Activated CD8-positive, alpha-beta memory T cell treated with anti-CD3 and anti-CD28 coated beads, Interleukin-2, amount 50 U/mL, for 24 hours (primary cell): ENCODE data around the gene ADSS1.

Experiments used
- DNase-seq: peaks from one replicate; pipeline ENCODE4 v3.0.0-alpha.2; 2020; ENCODE audit errors: extremely low read depth

Gene ADSS1

DNA sequence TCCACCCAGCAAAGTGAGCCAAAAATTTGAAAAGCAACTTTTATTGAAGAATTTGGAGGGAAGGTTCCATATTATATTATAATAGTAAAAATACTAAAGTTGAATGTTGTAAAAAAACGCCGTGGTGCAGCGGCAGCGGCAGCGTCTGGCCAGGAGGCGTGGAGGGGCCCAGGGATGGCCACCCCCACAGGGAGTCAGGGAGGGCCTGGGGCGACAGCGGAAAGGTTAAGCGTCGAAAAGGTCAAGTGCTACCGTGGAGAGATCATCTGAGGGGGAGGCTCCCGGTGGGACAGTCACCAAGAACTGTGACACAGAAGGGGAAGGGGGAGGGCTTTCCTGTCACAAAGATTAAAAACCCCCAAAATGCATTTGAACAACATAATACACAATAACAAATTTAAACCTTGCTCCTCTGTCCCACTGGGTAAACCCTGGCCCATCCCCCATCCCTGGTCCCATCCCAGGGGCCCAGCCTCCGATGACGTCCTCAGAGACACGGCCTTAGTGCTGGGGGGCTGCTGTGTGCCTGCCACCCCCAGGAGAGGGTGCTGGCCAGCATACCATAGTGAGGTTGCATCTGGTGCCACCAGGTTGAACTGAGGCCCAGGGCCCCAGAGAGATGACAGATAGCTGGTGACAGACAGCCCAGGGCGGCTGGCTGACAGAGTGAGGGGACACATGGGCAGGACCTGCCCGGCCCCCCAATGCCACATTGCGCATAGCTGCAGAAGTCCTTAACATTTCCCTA is 45.5 kb downstream of the ADSS1 start:
- no peak for DNase-seq

DNA sequence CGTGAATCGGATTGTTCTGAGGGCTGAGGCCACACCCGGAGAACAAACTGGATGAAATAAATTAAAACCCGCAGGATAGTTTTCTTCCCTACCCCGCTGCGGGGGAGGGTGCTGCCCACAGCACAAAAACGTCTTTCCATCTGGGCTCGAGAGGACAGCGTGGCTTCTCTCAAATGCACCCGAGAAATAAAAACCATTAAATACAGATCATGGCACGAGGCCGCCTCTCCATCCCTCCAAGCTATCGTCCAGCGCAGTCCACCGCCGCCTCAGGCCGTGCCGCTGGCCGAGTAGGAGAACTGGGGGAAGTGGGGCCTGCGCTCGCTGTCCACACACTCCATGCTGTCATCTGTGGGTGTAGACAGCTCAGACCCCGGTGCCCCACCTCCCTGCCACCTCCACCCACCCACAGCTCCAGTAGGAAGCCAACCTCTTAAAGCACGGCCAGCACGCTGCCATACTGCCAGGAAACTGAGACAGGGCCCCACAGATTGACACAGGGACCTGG is 46.1 kb downstream of the ADSS1 start:
- no peak for DNase-seq

DNA sequence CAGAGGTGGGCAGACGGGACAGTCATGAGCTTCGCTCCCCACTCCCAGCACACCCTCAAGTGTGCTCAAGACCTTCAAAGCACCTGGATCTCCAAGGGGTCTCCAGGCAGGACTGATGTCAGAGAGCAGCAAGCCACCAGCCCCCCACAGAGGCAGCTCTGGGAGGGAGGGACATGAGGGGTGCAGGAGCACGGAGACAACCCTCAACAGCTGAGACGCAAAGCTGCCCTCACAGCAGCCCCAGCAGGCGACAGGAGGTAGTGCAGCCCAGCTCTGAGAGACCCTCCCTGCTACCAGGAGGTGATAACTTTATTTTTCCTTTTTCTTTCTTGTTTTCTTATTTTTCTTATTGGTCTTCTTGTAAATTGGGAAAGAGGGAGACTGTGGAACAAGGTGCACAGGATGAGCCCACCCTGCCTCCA is 46.8 kb downstream of the ADSS1 start:
- no peak for DNase-seq

DNA sequence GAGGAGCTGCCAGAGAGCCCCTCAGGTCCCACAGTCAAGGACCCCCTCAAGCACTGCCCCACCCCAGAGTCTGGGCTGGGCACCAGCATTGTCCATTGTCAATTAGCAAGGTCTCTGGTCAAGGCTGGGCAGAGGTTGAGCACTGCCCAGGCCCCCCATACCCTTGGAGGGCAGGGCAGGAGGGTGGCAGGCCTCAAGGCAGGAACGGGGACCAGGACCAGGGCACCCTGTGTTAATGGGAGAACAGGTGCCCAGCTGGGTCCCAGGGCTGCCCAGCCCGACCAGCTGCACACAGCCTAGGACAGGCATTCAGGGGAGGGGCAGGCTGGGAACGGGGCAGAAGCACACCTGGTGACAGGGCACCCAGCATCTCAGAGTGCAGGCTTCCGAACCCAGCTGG is 47.3 kb downstream of the ADSS1 start:
- DNase-seq = no peak

DNA sequence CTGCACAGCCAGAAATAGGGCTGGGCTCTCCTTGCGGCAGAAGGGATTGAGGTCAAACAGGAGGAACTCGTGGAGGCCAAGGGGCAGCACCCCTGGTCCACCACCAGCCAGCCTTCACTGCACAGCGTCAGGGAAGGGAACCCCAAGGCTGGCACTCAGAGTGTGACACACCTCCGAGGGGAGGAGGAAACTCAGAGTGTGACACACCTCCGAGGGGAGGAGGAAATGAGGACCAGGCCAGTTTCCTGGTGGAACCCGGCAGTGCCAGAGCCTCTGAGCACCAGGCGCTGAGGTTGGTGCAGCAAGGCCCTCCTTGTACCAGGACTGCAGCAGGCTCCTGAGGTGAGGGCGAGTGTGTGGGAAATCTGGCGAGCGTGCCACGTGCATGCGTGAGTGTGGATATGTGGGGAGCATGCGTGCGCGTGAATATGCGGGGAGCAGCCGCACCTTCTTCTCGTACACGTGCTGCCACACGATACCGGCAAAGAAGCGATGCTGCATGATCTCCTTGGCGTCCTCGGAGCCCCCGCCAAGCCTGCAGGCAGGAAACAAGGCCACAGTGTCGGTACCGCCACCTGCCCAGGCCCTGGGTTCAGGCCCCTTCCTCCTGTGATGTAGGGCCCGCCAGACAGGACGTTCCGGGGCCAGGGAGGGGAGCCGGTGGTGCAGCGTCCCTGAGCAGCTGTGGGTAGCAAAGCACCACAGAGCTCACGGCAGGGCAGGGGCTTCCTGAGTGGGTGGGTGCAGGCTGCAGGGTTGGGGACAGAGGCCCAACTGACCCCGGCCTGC is 48.1 kb downstream of the ADSS1 start:
- no peak for DNase-seq

DNA sequence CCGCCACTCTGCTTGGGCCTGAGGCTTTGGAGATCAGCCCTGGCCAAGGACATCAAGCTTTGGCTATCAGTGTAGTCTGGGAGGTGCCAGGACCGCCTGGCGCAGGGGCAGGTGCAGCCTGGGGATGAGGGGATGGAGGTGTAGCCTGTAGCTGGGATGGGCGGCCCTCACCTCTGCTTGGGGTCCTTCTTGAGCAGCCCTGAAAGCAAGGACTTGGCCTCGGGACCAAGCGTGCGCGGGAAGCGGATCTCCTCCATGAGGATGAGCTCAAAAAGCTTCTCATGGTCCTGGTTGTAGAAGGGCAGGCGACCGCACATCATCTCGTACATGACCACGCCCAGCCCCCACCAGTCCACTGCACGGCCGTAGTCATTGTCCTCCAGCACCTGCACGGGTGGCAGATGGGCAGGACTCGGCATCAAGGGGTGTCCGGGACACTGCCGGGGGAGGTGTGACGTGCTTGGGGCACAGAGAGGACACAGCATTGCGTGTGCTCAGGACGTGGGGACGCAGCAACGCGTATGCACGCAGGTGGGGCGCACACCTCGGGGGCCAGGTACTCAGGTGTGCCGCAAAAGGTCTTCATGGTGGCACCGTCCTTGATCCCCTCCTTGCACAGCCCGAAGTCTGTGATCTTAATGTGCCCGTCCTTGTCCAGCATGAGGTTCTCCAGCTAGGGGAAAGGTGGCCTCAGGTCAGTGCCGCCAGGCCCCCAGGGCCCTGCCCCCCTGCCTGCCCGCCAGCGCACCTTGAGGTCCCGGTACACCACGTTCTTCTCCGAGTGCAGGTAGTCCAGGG is 48.9 kb downstream of the ADSS1 start:
- no peak for DNase-seq

DNA sequence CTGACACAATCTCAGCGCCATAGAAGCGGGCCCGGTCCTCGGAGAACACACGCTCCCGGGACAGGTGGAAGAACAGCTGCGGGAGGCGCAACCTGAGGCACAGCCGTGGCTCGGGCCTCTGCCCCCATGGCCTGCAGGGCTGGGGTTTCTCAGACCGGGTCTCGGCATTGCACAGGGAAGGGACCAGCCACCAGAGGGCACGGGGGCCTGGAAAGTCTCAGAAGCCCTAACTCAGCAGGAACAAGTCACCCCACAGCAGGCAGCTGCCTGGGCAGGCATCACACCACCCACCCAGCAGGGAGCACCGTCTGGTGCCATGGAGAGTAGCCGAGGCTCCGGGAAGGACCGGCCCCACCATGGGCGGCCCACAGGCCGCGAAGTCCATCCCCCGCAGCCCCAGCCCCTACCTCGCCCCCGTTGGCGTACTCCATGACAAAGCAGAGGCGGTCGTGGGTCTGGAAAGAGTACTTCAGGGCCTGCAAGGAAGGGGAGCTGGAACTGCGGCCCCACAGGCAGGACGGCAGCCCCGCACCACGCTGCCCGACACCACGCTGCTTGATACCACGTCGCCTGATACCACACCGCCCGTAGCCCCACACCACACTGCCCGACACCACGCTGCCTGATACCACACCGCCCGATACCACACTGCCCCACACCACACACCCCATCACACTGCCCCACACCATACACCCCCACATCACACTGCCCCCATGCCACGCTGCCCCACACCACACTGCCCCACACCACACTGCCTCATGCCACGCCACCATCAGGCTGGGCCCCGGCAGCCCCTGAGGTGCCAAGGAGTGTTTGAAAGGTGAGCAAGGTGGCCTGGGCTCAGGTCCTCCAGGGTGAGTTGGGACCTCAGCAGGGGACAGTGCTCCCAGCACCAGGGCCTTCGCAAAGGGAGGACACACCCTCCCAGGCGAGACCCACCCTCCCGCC is 49.8 kb downstream of the ADSS1 start:
- no peak for DNase-seq

DNA sequence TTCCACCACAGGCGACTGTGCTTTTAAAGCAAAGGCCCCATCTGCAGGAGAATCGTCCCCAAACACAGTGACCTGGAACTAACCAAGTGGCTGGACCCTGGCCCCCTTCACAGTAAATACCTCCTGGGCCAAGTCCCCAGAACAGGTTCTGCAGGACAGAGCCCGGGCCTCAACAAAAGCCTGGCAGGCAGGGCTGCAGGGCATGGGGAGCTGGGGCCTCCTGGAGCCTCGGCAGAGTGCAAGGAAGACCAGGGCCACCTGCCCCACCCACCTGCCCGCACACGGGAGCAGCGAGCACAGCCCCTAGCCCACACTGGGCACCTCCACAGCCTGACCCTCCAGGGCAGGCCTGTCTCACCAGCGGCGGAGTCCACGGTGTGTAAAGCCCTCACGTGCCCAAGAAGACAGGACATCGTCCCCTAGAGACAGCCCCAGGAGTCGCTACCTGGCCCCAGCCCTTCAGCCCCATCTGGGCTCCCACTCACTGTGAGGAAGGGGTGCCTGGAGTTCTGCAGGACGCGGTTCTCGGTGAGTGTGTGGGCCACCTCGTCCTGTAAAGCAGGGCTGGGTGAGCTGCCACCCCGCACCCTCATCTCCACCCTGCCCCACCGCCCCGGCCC is 50.5 kb downstream of the ADSS1 start:
- DNase-seq = no peak

DNA sequence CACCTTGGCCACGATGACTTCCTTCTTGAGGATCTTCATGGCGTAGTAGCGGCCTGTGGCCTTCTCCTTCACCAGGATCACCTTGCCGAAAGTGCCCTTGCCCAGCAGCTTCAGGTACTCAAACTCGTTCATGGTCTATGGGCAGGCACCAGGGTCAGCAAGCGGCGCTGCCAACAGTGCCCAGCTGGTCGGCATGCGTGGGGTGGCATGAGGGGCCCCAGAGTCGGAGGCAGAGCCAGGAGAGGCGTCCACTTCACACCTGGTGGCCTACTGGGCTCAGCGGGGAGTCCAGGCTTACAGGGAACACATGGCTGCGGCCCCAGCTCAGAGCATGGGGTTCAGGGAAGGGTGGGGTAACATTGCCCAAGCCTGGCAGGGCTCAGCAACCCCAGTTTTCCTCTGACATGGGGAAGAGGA is 51.1 kb downstream of the ADSS1 start:
- no peak for DNase-seq

DNA sequence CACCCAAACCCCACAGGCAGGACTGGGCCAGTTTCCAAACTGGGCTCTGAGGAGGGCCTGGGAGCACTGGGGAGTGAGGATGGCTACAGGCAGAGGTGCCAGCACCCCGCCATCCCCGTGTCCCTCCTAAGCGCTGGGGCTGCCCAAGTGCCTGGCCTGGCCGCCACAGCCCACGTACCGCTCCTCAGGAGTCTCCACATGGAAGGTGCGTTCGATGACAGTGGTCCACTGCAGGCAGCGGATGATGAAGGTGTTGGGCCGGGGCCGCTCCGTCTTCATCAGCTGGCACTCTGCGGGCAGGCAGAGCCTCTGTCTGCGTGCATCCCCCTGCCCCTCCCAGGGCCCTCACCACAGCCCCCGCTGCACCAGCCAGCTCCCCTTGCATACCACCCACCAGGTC is 52.5 kb downstream of the ADSS1 start:
- no peak for DNase-seq

DNA sequence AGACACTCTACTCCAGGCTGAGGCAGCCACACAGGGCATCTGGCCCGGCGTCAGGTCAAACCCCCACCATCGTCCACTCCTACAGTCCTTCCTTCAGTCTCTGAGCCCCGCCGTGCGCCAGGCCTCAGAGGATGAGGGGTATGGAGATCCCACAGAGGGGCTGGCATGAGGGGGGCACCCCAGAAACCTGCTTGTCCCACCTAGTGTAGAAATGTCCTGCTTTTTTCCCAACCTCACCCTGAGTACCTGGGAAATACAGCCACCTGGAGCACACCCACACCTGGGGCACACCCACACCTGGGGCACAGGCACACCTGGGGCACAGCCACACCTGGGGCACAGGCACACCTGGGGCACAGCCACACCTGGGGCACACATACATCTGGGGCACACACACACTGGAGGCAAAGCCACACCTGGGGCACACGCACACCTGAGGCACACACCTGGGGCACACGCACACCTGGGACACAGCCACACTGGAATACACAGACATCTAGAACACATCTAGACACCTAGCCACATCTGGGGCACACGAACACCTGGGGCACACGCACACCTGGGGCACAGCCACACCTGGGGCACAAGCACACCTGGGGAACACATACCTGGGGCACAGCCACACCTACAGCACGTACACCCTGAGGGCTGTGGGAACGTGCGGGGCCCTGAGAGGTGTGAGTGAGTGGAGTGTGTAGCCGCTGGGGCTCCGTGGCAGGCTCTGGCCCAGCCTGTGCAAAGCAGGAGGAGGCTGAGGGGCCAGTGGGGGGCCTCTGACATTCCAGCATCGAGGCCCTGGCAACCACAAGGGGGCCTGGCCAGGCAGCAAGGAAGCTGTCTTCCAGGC is 53.2 kb downstream of the ADSS1 start:
- DNase-seq = no peak

DNA sequence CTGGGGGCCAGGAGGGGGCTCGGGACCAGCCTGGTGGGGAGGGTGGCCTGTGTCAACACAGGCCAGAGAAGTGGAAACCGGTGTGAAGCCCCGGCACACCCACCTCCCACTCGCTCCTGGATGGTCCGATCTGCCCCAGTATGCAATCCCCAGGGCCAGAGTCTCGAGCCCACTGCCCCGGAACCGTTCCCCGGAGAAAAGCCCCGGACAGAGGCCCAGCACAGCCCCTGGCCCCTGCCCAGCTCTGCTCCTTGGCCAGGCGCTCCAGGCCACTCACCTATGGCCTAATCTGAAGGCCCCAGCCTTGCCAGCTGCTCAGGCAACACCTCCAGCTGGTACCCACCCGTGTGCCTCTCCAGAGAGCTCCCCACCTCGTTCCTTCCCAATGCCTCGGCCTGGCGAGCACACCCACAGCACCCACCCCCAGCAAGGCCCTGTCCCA is 53.8 kb downstream of the ADSS1 start:
- no peak for DNase-seq

DNA sequence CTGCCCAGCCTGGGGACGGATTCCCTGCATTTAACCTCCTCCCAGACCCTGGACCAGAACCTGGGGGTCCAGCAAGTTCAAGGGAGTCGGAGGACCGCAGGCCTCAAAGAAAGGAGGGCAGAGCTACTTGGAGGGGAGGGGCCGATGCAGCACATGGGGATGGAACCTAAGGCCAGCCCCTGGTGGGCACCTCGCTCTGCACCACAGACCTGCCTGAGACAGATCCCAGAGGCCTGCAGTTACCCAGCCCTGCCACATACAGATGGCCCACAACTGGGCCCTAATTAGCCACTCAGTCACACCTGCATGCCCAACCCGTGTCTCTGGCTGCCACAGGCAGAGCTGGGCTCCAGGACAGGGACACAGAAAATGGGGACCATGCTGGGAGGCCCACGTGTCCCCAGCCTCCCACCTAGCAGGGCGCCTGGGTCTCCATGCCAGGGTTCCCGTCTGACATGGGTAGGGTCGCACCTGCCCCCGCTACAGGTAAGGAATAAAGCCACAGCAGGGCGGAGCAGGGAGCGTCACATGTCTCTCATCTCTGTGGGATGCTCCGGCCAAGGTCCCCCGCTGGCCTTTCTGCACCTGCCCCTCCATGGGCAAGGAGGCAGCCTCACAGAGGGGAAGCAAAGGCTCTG is 54.8 kb downstream of the ADSS1 start:
- DNase-seq = no peak

DNA sequence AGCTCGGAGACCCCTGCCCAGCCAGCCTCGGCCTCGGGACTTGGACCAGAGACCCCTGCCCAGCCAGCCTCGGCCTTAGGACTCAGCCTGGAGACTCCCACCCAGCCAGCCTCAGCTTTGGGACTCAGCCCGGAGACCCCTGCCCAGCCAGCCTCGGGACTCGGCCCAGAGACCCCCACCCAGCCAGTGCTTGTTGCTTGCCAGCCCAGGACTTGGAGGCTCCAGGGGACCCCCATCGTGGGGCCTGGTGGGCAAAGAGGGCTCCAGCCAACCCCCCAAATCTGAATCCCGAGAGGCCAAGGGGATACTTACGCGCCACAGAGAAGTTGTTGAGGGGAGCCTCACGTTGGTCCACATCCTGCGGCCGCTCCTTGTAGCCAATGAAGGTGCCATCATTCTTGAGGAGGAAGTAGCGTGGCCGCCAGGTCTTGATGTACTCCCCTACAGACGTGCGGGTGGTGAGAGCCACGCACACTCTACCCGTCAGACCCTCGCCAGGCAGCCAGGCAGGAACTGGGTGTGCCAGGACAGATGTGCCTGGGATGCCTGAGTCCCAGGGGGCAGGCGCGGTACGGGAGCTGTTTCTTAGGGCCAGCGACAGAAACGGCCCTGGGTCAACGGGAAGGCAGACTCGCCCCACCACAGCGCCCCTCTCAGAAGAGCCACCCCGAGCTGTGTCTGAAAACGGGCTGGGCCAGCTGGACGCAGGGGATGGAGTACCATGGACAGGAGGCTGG is 55.9 kb downstream of the ADSS1 start:
- DNase-seq = no peak

DNA sequence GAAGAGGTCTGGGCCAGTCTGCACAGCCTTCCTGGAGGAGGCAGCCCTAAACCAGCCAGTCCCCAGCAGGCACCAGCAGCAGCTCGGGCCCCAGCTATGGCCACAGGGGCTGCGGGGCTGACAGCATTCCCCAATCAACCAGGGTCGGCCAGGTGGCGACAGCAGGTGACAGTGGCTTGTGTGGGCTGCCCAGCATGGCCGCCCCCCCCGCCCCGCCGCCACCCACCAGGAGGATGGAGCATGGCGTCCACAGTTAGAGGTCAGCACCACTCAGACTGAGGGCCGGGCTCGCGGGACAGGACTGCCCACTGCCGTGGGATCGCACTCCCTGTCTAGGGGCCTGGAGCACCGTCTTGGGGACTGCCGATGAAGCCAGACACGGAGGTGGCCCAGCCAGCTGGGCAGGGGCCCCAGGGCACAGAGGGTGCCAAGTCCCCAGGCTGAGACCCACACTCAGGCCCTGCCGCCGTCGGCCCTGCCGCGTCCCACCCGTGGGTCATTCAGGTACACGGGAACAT is 56.5 kb downstream of the ADSS1 start:
- no peak for DNase-seq

DNA sequence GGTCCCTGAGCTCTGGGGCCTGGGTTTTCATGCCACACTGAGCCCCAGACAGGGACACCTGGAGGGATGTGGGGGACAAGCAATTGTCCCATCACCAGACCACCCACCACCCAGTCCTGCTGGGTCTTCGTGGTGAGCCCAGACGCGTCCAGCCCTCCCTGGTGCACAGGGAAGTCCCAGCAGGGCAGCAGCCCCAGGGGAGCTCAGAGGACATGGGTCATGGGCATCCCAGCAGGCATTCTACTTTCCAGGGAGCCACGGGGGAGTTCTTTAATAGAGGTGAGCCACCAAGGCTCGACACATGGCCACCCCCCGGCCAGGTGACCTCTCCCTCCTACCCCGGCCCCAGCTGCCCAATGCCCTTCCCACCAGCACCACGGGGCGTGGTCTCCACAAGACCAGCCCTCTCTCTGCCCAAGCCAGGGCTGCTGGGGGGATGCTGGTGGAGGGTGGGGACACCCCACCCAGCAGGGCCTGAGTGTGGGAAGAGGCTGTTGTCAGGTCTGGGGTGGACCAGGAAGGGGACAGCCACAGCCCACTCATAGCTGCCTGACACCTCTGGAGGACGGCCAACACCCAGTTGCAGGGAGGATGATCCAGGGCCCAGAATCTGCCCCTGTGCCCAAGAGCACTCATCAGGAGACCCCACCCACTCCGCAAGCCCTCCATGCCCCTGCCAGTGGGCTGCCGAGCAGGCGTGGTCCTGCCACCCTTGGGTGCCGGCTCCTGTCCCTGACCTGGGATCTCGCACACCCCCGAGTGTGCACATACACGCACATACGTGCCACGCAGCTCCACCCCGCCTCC is 57.4 kb downstream of the ADSS1 start:
- DNase-seq = no peak

DNA sequence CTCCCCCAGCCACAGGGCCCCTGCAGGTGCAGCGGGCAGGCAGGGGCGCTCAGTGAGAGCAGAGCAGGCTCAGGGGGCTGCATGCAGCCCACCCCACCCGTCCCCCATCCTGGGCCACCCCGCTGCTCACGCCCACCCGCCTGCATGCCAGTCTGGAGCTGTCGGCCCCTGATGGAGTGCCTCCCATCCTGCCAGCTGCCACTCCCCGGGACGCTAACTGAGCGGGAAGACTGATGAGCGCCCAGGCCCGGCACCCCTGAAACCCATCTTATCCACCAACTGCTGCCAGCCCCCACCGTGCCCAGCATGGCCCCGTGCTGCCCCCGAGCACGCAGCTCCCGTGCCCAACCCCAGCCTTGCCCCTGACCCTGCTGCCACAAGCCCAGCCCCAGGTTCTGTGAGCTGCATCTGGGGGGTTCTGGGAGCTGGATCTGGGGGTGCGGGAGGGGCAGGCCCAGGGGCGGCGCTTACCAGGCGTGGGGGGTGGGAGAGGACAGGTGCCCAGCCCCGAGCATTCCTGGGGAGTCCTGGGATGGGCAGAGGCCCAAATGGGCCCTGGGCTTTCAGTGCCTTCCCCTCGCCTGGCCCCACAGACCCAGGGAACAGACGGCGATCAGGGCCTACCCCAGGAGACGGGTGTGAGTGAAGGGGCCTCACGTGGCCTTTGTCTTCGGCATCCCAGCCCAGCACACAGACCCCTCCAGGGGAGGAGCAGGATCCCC is 58.2 kb downstream of the ADSS1 start:
- no peak for DNase-seq
